ENCODE results near the gene FFAR4.

FFAR4 gene

GRCh38 chr10:93554760-93555432, 11.6 kb upstream of the FFAR4 start:
- no peaks in the 10 kb centered on the region for H3K27me3 Mint-ChIP-seq
- H3K36me3 Mint-ChIP-seq (ENCODE audit: low read depth), result no peaks in the 10 kb centered on the region
- H3K27ac Mint-ChIP-seq, result peak overlapping the region; percentile 93
- H3K4me3 Mint-ChIP-seq, result peak overlapping the region; percentile 20
- H3K9me3 Mint-ChIP-seq, result no peaks in the 10 kb centered on the region
- intact Hi-C loops (cut with micrococcal nuclease), result loop anchor here (1.0 to 10.0 kb wide), 3 partner anchors 18 to 260 kb away; no protein-coding TSS in a partner anchor
- H3K4me1 Mint-ChIP-seq (ENCODE audit: low read depth), result peaks cover 32% of the 10 kb centered on the region

GRCh38 chr10:93559490-93559889, 7.0 kb upstream of the FFAR4 start:
- peaks cover 30% of the 10 kb centered on the region for H3K4me1 Mint-ChIP-seq (ENCODE audit: low read depth)
- no peaks in the 10 kb centered on the region for H3K36me3 Mint-ChIP-seq (ENCODE audit: low read depth)
- H3K27me3 Mint-ChIP-seq, result peaks cover 5% of the 10 kb centered on the region
- no peak overlapping the region for H3K4me3 Mint-ChIP-seq
- intact Hi-C loops (cut with micrococcal nuclease), result loop anchor here (10.0 kb wide), 1 partner anchor 255 kb away; no protein-coding TSS in a partner anchor
- no peaks in the 10 kb centered on the region for H3K9me3 Mint-ChIP-seq
- H3K27ac Mint-ChIP-seq, result no peak overlapping the region

- H3K36me3 Mint-ChIP-seq (ENCODE audit: low read depth), result no peaks in the 10 kb centered on the region
- no peak overlapping the region for H3K27ac Mint-ChIP-seq
- H3K4me1 Mint-ChIP-seq (ENCODE audit: low read depth), result peaks cover 30% of the 10 kb centered on the region
- no peaks in the 10 kb centered on the region for H3K9me3 Mint-ChIP-seq
- intact Hi-C loops (cut with micrococcal nuclease), result loop anchor here (10.0 kb wide), 1 partner anchor 54 kb away; the partner anchor contains the start of gene PDE6C
- H3K4me3 Mint-ChIP-seq, result no peak overlapping the region
- H3K27me3 Mint-ChIP-seq, result peaks cover 5% of the 10 kb centered on the region
Observed at GRCh38 chr10:93560541-93560940, 5.9 kb upstream of the FFAR4 start.

DNA sequence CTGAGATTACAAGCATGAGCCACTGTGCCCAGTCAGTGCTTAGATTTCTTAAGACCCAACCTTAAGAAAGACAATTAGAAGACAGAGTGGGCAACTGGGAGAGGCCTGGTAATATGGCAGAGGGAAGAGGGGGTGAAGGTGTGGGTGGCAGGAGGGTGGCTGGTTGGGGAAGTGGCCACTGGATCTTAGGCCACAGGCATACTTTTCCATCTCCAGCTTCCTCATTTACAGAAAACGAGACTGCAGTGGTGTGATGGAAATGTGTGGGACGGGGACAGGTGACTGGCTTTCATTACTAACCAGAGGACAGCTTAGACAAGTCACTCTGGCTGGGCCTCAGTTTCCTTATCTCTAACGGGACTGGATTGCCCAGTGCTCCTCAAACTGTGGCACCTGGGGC, 1.0 kb upstream of the FFAR4 start:
- peaks cover 49% of the 10 kb centered on the region for H3K4me1 Mint-ChIP-seq (ENCODE audit: low read depth)
- no peaks in the 10 kb centered on the region for H3K9me3 Mint-ChIP-seq
- intact Hi-C loops (cut with micrococcal nuclease), result loop anchor here (10.0 kb wide), 1 partner anchor 49 kb away; the partner anchor contains the start of gene PDE6C
- no peak overlapping the region for H3K4me3 Mint-ChIP-seq
- H3K27ac Mint-ChIP-seq, result peak overlapping the region; percentile 14
- peaks cover 10% of the 10 kb centered on the region for H3K36me3 Mint-ChIP-seq (ENCODE audit: low read depth)
- H3K27me3 Mint-ChIP-seq, result peaks cover 43% of the 10 kb centered on the region

GRCh38 chr10:93567277-93568104, 1.0 kb downstream of the FFAR4 start:
- Mint-ChIP-seq H3K27ac (peak overlapping the region; percentile 63), H3K27me3 (peaks cover 40% of the 10 kb centered on the region), H3K4me3 (peak overlapping the region; percentile 89), H3K4me1 (ENCODE audit: low read depth) (peaks cover 66% of the 10 kb centered on the region), H3K9me3 (no peaks in the 10 kb centered on the region), H3K36me3 (ENCODE audit: low read depth) (peaks cover 10% of the 10 kb centered on the region)
- intact Hi-C loops (cut with micrococcal nuclease), result loop anchor here (10.0 kb wide), 1 partner anchor 47 kb away; the partner anchor contains the start of gene PDE6C

DNA sequence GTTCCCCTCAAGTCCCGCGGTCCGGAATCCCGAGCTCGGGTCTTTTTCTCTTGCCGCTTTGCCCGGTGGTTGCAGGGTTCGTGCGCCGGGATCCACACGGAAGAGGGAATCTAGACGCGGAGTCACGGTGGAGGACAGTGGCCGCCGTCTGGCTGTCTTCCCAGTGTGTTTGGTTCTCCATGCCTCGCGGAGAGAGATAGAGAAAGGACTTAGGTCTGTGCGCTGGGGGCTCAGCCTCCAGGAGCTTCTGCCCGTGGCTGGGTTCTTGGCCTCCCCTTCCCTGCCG, 1.6 kb downstream of the FFAR4 start:
- Mint-ChIP-seq H3K4me3 (peak overlapping the region; percentile 89), H3K36me3 (ENCODE audit: low read depth) (peaks cover 10% of the 10 kb centered on the region), H3K4me1 (ENCODE audit: low read depth) (peaks cover 71% of the 10 kb centered on the region), H3K27ac (peak overlapping the region; percentile 45), H3K9me3 (no peaks in the 10 kb centered on the region), H3K27me3 (peaks cover 40% of the 10 kb centered on the region)
- intact Hi-C loops (cut with micrococcal nuclease), result loop anchor here (10.0 kb wide), 1 partner anchor 47 kb away; the partner anchor contains the start of gene PDE6C

DNA sequence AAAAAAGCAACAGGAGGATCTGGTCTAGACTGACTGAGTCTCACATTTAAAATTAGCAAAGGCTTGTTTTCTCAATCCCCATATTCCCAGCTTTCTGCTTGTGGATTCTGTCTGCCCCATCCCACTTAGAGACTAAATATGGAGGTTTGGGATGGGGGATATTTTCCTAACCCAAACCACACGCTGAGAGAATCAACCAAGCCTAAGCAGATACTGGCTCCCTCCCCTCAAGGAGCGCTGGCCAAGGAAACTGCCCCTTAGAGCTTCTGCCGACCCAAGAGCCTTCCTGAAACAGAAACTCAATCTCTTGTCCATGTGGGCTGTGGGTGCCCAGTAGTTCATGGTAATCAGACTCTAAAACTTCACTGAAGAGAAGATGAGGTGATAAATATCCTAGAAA, 3.9 kb downstream of the FFAR4 start:
- Mint-ChIP-seq H3K4me1 (ENCODE audit: low read depth) (peaks cover 84% of the 10 kb centered on the region), H3K9me3 (no peaks in the 10 kb centered on the region), H3K27me3 (peaks cover 40% of the 10 kb centered on the region), H3K4me3 (no peak overlapping the region), H3K27ac (no peak overlapping the region), H3K36me3 (ENCODE audit: low read depth) (peaks cover 10% of the 10 kb centered on the region)
- intact Hi-C loops (cut with micrococcal nuclease), result no loop called here

DNA sequence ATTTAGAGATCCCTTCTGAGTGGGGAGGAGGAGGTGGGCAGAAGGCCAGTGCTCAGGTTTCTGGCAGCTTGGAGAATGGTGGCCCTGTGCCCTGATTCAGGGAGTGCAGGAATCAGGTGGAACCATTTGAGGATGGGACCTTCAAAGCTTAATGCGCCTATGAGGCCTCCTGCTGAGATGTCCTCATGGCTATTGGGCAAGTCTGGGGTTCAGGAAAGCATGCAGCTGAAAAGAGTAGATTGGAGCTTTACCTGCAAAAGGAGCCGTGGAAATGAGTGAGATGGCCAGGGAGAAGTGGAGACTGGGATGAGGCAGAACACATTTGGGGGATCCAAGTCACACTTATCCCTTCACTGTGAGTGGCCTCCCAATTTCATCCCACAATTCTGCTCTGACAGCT, 6.1 kb downstream of the FFAR4 start:
- intact Hi-C loops (cut with micrococcal nuclease), result loop anchor here (2.0 kb wide), 1 partner anchor 18 kb away; no protein-coding TSS in a partner anchor
- Mint-ChIP-seq H3K4me1 (ENCODE audit: low read depth) (peaks cover 73% of the 10 kb centered on the region), H3K36me3 (ENCODE audit: low read depth) (peaks cover under 1% of the 10 kb centered on the region), H3K9me3 (no peaks in the 10 kb centered on the region), H3K27ac (peak overlapping the region; percentile 71), H3K27me3 (peaks cover 28% of the 10 kb centered on the region), H3K4me3 (peak overlapping the region; percentile 31)

GRCh38 chr10:93573051-93573909, 6.8 kb downstream of the FFAR4 start:
- H3K9me3 Mint-ChIP-seq, result no peaks in the 10 kb centered on the region
- H3K4me1 Mint-ChIP-seq (ENCODE audit: low read depth), result peaks cover 72% of the 10 kb centered on the region
- intact Hi-C loops (cut with micrococcal nuclease), result loop anchor here (2.0 kb wide), 1 partner anchor 18 kb away; no protein-coding TSS in a partner anchor
- peak overlapping the region; percentile 31 for H3K4me3 Mint-ChIP-seq
- peak overlapping the region; percentile 71 for H3K27ac Mint-ChIP-seq
- H3K27me3 Mint-ChIP-seq, result peaks cover 21% of the 10 kb centered on the region
- peaks cover 6% of the 10 kb centered on the region for H3K36me3 Mint-ChIP-seq (ENCODE audit: low read depth)

- intact Hi-C loops (cut with micrococcal nuclease), result loop anchor here (2.0 kb wide), 1 partner anchor 19 kb away; no protein-coding TSS in a partner anchor
- H3K36me3 Mint-ChIP-seq (ENCODE audit: low read depth), result peaks cover 12% of the 10 kb centered on the region
- H3K27me3 Mint-ChIP-seq, result peaks cover 16% of the 10 kb centered on the region
- peaks cover under 1% of the 10 kb centered on the region for H3K9me3 Mint-ChIP-seq
- H3K4me1 Mint-ChIP-seq (ENCODE audit: low read depth), result peaks cover 69% of the 10 kb centered on the region
- H3K4me3 Mint-ChIP-seq, result peak overlapping the region; percentile 1
- H3K27ac Mint-ChIP-seq, result peak overlapping the region; percentile 71
Observed at GRCh38 chr10:93573924-93574323, 7.5 kb downstream of the FFAR4 start.

GRCh38 chr10:93576888-93577287, 10.4 kb downstream of the FFAR4 start:
- peaks cover 31% of the 10 kb centered on the region for H3K36me3 Mint-ChIP-seq (ENCODE audit: low read depth)
- H3K27ac Mint-ChIP-seq, result no peak overlapping the region
- no peak overlapping the region for H3K4me3 Mint-ChIP-seq
- H3K4me1 Mint-ChIP-seq (ENCODE audit: low read depth), result peaks cover 49% of the 10 kb centered on the region
- H3K9me3 Mint-ChIP-seq, result peaks cover 9% of the 10 kb centered on the region
- intact Hi-C loops (cut with micrococcal nuclease), result no loop called here
- peaks cover 5% of the 10 kb centered on the region for H3K27me3 Mint-ChIP-seq

DNA sequence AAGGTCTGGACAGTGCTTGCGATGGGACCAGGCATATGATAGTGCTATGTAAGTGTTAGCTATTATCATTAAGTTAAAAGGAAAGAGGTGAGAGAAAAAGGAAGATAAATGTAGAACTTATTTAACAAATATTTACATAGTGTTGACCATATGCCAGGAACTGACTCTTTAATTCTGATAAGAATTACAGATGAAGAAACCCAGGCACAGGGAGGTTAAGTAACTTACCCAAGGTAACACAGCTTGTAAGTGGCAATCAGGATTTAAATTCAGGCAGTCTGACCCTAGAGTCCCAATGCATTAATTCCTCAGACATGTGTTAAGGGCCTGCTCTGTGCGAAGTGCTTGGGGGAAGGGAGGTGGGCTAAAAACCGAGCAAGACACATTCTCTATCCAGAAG, 11.1 kb downstream of the FFAR4 start:
- H3K4me3 Mint-ChIP-seq, result no peak overlapping the region
- H3K9me3 Mint-ChIP-seq, result peaks cover 9% of the 10 kb centered on the region
- peaks cover 4% of the 10 kb centered on the region for H3K27me3 Mint-ChIP-seq
- H3K4me1 Mint-ChIP-seq (ENCODE audit: low read depth), result peaks cover 42% of the 10 kb centered on the region
- intact Hi-C loops (cut with micrococcal nuclease), result no loop called here
- H3K27ac Mint-ChIP-seq, result no peak overlapping the region
- peaks cover 36% of the 10 kb centered on the region for H3K36me3 Mint-ChIP-seq (ENCODE audit: low read depth)

DNA sequence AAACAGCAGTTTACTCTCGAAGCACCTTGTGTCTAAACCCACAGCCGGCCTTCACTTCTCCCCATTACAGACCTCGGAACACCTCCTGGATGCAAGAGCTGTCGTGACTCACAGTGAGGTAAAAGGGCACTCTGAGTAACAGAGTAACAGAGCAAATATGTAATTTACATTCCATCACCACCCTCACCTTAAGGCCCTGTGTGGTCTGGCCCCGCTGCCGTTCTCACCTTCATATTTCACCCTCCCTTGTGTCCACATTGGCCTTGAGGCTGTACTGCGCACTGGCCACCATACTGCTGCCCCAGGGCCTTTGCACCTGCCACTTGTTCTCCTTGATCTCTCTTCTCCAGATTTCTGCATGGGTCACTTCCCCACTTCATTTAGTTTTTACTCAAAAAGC, 12.6 kb downstream of the FFAR4 start:
- Mint-ChIP-seq H3K27me3 (peaks cover 4% of the 10 kb centered on the region), H3K9me3 (peaks cover 9% of the 10 kb centered on the region), H3K36me3 (ENCODE audit: low read depth) (peaks cover 39% of the 10 kb centered on the region), H3K4me1 (ENCODE audit: low read depth) (peaks cover 27% of the 10 kb centered on the region), H3K27ac (no peak overlapping the region), H3K4me3 (no peak overlapping the region)
- intact Hi-C loops (cut with micrococcal nuclease), result no loop called here
